SIG-M5 (cell line): ENCODE data around the gene DOCK3.

Source experiments
- DNase-seq: peaks from one replicate; lab custom pipeline; 2025; lab: John Stamatoyannopoulos, UW

The DOCK3 gene

DNA sequence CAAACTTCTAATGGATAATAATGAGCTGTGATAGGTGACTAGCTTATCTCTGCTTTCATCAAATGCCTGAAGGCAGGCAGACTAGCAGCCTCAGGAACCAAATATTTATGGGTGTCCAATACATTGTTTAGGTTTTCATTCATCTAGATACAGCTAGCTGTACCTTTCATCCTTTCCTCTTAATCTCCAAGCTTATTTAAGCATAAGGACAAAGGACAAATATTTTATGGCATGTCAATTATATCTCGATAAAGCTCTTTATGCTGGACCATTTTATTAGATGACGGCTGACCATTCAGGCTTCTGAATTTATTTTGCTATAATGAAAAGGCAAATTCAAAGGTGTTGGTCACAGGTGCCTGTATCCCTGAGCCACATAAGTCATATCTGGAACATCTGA, 733.3 kb downstream of the DOCK3 start:
- DNase-seq: no peak

DNA sequence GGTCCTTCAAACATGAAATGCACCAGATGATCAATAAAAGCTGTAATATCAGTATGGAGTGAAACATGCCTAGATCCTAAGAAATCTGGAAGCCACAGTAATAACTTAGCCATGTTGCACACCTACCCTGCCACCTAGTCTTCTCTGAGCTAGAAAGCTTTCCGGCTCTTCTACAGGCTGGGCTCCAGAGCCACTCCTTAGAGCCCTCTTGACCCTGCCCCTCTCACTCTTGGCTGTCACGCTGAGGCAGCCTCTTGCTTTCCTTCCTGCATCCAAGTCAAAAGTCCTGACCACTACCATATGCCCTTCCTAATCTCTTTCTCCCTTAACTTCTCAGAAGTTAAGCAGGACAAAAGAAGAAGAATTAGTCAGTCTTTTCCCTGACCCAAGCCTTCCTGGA, 734.1 kb downstream of the DOCK3 start:
- no peak for DNase-seq

DNA sequence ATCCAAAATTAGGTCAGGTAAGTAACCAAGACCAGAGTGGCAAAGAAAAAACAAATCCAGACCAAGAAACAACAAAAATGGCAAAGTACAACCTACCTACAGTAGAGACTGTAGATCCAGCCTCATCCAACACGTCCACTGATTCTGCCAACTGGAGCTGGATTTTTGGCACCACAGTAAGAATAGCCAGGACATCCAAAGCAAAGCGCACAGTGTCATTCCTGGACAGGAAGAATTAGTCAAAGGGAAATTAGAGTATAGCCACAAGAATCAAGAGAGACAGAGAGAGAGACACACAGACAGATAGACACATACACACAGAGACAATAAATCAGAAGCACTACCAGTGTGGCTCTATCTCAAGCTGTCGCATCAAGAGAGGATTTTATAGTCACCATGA, 747.5 kb downstream of the DOCK3 start:
- no peak for DNase-seq

DNA sequence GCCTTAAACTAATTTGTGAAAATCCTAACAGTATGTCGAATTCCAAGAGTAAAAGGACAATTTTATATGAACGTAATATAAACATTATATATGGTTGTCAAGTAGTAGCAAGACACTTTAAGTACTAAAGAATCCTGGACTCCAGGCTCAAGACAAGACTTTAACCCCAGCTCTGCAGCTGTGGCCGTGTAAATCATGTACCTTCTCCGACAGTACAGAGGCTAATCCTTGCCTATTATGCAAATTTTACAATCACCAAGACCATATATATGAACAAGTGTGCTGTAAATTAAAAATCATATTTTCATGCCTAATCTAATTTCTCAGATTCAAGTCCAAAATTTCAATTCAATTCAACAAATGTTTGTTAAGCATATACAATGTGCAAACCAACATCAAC, 752.2 kb downstream of the DOCK3 start:
- DNase-seq: no peak

DNA sequence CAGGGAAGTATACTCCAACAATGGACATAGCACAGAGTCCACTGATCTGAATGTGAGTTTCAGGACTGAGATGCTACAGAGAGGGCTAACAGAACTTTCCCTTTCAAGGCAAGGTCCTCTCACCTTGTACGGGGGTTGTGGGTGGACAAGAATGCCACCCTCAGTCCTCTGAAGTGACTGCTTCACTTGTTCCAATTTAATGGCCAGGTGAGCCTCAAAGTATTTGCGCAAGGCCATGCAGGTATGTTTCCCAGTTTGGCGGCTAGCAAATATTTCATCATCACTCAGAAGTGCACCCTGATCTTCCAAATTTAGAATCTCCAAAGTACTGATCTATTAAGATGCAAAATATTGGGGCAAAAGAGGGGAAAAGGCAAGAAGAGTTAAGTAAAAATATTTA, 754.4 kb downstream of the DOCK3 start:
- no peak for DNase-seq
